ENCODE results near the gene ABT1. TPM values are rescaled to one million over a fixed set of nuclear protein-coding genes. Genes with fewer than 3 reads are reported as not detected.

ABT1 gene
- total and polyA plus RNA-seq, 2 of the 8 experiments (the other 6 are each of a cell fraction or from before 2014, with no cell fraction given), result 20.5 to 30.7 TPM

- Histone ChIP-seq H3K14ac (ENCODE audit: insufficient read length) (no peak overlapping the region), H3K27me3 (replicated peaks in 1 of 4; ENCODE audit: control insufficient read depth in 3 of 4, extremely low read depth in 1 of 4, insufficient read depth in 3 of 4, low read length in 3 of 4) (0 out of 7 replicates have a peak, but pooled peaks cover 0 to 2% (median 0%) of the 10 kb centered on the region in 4 experiments), H2BK20ac (ENCODE audit: low read length) (no peak overlapping the region), H3K36me3 (ENCODE audit: control insufficient read depth in 2 of 4, insufficient read depth in 4 of 4, low read length in 3 of 4) (no peaks in the 10 kb centered on the region), H3K23me2 (ENCODE audit: low read depth, low read length) (no peaks in the 10 kb centered on the region), H3K9me3 (ENCODE audit: insufficient read depth in 2 of 2, low read depth in 1 of 2, low read length in 1 of 2) (no peaks in the 10 kb centered on the region), H2BK120ac (replicated peaks; ENCODE audit: low read depth, low read length) (no peak overlapping the region), H3K27ac (ENCODE audit: low read depth, low read length) (no peak overlapping the region), H3K23ac (ENCODE audit: insufficient read length) (no peak overlapping the region), H2BK5ac (ENCODE audit: low read depth, low read length) (no peak overlapping the region), H2AFZ (ENCODE audit: low read length) (no peak overlapping the region), H4K5ac (ENCODE audit: insufficient read length, low read depth, low read length) (no peak overlapping the region), H3K4me1 (replicated peaks in 1 of 4; ENCODE audit: control insufficient read depth in 3 of 4, insufficient read depth in 4 of 4, low read length in 3 of 4) (no peaks in the 10 kb centered on the region), H3K18ac (ENCODE audit: extremely low read depth, low read length) (no peak overlapping the region), H3K4me3 (ENCODE audit: extremely low read depth in 1 of 4, insufficient read depth in 2 of 4, low read depth in 3 of 4, low read length in 4 of 4) (no peak overlapping the region), H4K8ac (ENCODE audit: extremely low read depth, insufficient read depth, low read length) (no peak overlapping the region), H4K91ac (replicated peaks; ENCODE audit: insufficient read length, low read length) (no peak overlapping the region), H3K9ac (replicated peaks in 1 of 4; ENCODE audit: extremely low read depth in 1 of 4, low read depth in 3 of 4, low read length in 3 of 4) (no peak overlapping the region), H2BK15ac (ENCODE audit: low read length) (no peak overlapping the region), H3K79me1 (ENCODE audit: low read depth, low read length) (no peaks in the 10 kb centered on the region), H3K56ac (replicated peaks; ENCODE audit: insufficient read length, low read depth, low read length) (no peak overlapping the region), H3K4ac (replicated peaks; ENCODE audit: insufficient read length, low read depth, low read length) (no peak overlapping the region), H3K4me2 (ENCODE audit: insufficient read depth in 1 of 2, low read depth in 2 of 2, low read length in 2 of 2) (no peak overlapping the region), H4K20me1 (replicated peaks in 1 of 2; ENCODE audit: control insufficient read depth in 1 of 2, insufficient read depth in 2 of 2, low read length in 2 of 2) (no peaks in the 10 kb centered on the region), H2AK5ac (ENCODE audit: low read depth, low read length) (no peak overlapping the region), H2BK12ac (ENCODE audit: low read depth, low read length) (no peak overlapping the region), H3K79me2 (ENCODE audit: control insufficient read depth in 1 of 2, insufficient read depth in 2 of 2, low read length in 2 of 2) (no peaks in the 10 kb centered on the region)
- DNase-seq (ENCODE audit: low read depth in 1 of 2, low spot score in 2 of 2) (no peak), FAIRE-seq (no peak)
- ChIA-PET POLR2A (ENCODE audit: partially characterized antibody) (interaction anchor here (0.6 to 1.0 kb wide), 3 partner anchors 17 to 558 kb away, joined by 3 to 5 read pairs (median 3); a partner anchor contains a TSS), CTCF (ENCODE audit: partially characterized antibody) (no interaction called here)
- WGBS, 2 experiments (ENCODE audit: extremely low coverage in 1 of 2, insufficient coverage in 1 of 2, insufficient read length in 1 of 2, insufficient replicate concordance in 2 of 2, low coverage in 1 of 2, low lambda C conversion rate in 2 of 2, missing lambda C conversion rate in 1 of 2), result 92% methylated on average over 21 of the region's 21 CpGs; no CpG with 5 or more reads in 1 of the 2 experiments
- no peak for TF ChIP-seq POLR2A (IDR thresholded peaks at IDR 0.05; ENCODE audit: control extremely low read depth in 1 of 2, low read depth in 2 of 2, low read length in 2 of 2)
- no peak for TF ChIP-seq SP2 (IDR thresholded peaks at IDR 0.05; ENCODE audit: low read length)
- no peak for TF ChIP-seq NANOG (IDR thresholded peaks at IDR 0.05; ENCODE audit: insufficient read depth, low read depth, low read length, poor library complexity, severe bottlenecking)
- no peak for TF ChIP-seq YY1 (IDR thresholded peaks at IDR 0.05; ENCODE audit: low read depth, low read length)
- TF ChIP-seq KDM1A (IDR thresholded peaks at IDR 0.05; ENCODE audit: borderline replicate concordance, low read length), result no peak
- TF ChIP-seq ATF2 (IDR thresholded peaks at IDR 0.05; ENCODE audit: low read length), result no peak
- no peak for TF ChIP-seq CHD1 (IDR thresholded peaks at IDR 0.05; ENCODE audit: low read depth, low read length)
- no peak for TF ChIP-seq TBP (IDR thresholded peaks at IDR 0.05; ENCODE audit: low read depth, low read length)
- no peak for TF ChIP-seq GTF2F1 (IDR thresholded peaks at IDR 0.05; ENCODE audit: borderline replicate concordance, low read depth, low read length)
- TF ChIP-seq FOSL1 (IDR thresholded peaks at IDR 0.05; ENCODE audit: insufficient read depth, low read depth, low read length), result no peak
- no peak for TF ChIP-seq HDAC2 (IDR thresholded peaks at IDR 0.05; ENCODE audit: borderline replicate concordance in 1 of 2, low read depth in 2 of 2, low read length in 2 of 2)
- no peak for TF ChIP-seq EGR1 (IDR thresholded peaks at IDR 0.05; ENCODE audit: borderline replicate concordance, low read depth, low read length)
- TF ChIP-seq SIN3A (conservative IDR thresholded peaks at IDR 0.05 in 1 of 2, IDR thresholded peaks at IDR 0.05 in 1 of 2; ENCODE audit: low read depth in 1 of 2, low read length in 2 of 2), result no peak
Observed at GRCh38 chr6:26588965-26589364, 7.8 kb upstream of the ABT1 start.
